HUES6 (cell line): ENCODE data around the gene TRPV6.

Experiments
- H3K27ac ChIP-seq: 2 replicates; pipeline ENCODE4 v1.7.0; 2013; ENCODE audit warnings: low read depth, mild to moderate bottlenecking, low read length, inconsistent platforms
- H3K27me3 ChIP-seq: 2 replicates; pipeline ENCODE4 v1.6.1; 2013; ENCODE audit warnings: low read length; ENCODE audit not compliant: control insufficient read depth, insufficient read depth
- H3K36me3 ChIP-seq: 2 replicates; pipeline ENCODE4 v1.6.1; 2013; ENCODE audit warnings: low read length; ENCODE audit not compliant: control insufficient read depth, insufficient read depth
- H3K4me1 ChIP-seq: 2 replicates; pipeline ENCODE4 v1.6.1; 2013; ENCODE audit warnings: low read length; ENCODE audit not compliant: control insufficient read depth, insufficient read depth
- H3K4me3 ChIP-seq: 2 replicates; pipeline ENCODE4 v1.5.1; 2013; ENCODE audit warnings: low read depth, low read length
- H3K9ac ChIP-seq: one replicate; pipeline ENCODE4 v1.6.1; 2013; ENCODE audit warnings: mild to moderate bottlenecking, low read length
- H3K9me3 ChIP-seq: 2 replicates; pipeline ENCODE4 v1.6.1; 2013; ENCODE audit warnings: low read depth, low read length; ENCODE audit not compliant: control insufficient read depth, insufficient read depth

The TRPV6 gene

DNA sequence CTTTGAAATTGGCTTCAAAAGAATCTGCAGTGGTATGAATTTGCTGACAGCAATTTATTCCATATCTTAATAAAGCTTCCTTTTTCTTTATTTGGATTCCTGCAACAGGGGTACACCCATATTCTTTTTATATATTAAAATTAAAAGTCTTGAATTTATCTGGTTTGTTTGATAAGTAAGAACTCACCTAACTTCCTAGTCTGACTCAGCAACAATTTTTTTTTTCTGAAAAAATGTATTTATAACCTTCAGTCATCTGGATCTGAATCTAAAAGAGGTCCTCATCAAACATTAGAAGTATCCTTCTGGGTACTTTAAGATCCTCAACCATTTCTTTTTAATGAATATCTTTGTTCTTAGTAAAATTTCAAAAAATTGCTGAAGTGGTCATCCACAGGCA is 26.1 kb downstream of the TRPV6 start:
- Histone ChIP-seq H3K9me3 (no peaks in the 10 kb centered on the region), H3K27ac (no peak overlapping the region), H3K36me3 (no peaks in the 10 kb centered on the region), H3K4me3 (no peak overlapping the region), H3K9ac (no peak overlapping the region), H3K4me1 (peaks cover 24% of the 10 kb centered on the region), H3K27me3 (peaks cover 44% of the 10 kb centered on the region)

- no peak overlapping the region for H3K9ac ChIP-seq
- no peak overlapping the region for H3K27ac ChIP-seq
- H3K27me3 ChIP-seq, result peaks cover 43% of the 10 kb centered on the region
- H3K4me3 ChIP-seq, result no peak overlapping the region
- peaks cover 19% of the 10 kb centered on the region for H3K4me1 ChIP-seq
- H3K9me3 ChIP-seq, result no peaks in the 10 kb centered on the region
- H3K36me3 ChIP-seq, result no peaks in the 10 kb centered on the region
Observed at GRCh38 chr7:142857625-142858024, 27.9 kb downstream of the TRPV6 start.

DNA sequence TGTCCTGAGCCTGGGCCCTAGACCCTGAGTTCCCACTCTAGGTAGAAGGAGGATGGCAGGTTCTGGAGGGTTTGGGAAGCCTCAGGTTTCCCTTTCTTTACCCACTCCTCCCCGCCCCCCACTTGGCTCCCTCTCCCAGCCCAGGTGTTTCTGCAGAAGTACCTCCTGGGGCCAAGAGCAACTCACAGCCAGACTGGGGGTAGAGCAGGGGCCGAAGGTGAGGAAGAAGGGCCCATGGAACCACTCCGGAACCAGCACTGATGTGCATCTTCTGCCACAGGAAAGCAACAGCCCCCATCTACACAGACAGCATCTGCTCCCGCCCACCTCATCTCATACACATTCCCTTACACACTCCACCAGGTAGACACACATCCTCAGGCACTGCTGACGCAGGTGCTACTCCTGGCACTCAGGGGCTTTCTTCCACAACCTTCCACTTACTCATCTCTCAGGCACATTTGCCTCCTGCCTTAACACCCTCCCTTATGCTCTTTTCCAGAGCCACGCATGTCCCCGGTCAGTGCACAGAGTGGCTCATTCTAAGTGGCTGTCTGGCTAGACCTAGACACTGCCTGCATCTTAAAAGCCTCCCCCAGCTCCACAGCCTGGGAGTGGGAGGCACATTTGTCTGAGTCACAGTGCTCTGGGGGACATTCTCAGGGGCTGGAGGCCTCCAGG is 28.8 kb downstream of the TRPV6 start:
- Histone ChIP-seq H3K4me3 (no peak overlapping the region), H3K36me3 (no peaks in the 10 kb centered on the region)

DNA sequence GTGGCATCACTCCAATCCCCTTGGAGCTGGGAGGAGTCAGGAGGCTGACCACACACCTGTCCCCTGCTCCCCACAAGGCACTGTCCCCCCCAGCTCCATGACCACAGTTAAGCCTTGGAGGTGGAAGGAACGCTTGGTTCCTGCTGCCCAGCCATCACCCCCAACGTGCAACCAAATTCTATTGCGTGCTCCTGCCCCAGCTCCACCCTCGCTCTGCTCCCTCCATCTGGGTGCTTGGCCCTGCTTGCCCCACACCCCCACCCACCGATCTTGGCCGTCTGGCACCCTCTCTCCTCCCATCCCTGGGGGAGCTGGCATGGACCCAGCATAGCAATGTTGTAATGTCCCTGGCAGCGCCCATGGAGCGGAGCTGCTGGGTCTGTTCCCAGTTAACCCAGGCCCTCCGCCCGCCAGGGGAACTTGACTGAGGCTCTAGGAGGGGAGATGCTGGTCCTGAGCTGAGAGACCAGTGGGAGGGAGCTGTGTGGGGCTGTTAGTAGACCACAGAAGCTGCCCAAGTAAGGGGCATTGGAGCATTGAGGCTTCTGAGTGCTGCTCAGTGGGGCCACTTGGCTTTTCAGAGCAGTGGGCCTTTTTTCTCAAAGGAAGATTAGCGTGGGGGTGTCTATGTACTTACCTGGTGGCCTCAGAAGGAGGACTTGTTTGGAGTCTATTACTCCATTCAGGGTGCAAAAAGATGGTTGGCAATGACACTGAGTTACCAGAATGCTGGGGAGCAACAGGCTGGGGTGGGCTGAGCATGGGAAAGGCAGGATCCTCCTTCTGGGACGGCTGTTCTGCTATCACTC is 29.6 kb downstream of the TRPV6 start:
- peaks cover 8% of the 10 kb centered on the region; the same call in 1 of the 2 replicates for H3K4me1 ChIP-seq
- H3K9ac ChIP-seq, result no peak overlapping the region
- H3K27me3 ChIP-seq, result peaks cover 43% of the 10 kb centered on the region
- no peaks in the 10 kb centered on the region for H3K36me3 ChIP-seq
- H3K27ac ChIP-seq, result no peak overlapping the region
- H3K9me3 ChIP-seq, result no peaks in the 10 kb centered on the region
- peak overlapping the region; percentile 98 for H3K4me3 ChIP-seq

More for the DNA sequence above, 28.8 kb downstream of the TRPV6 start:
- Histone ChIP-seq H3K27me3 (peaks cover 43% of the 10 kb centered on the region), H3K9me3 (no peaks in the 10 kb centered on the region), H3K9ac (no peak overlapping the region), H3K4me1 (peaks cover 10% of the 10 kb centered on the region; the same call in 1 of the 2 replicates), H3K27ac (no peak overlapping the region)

- no peak overlapping the region for H3K9ac ChIP-seq
Observed at GRCh38 chr7:142855114-142855743, 30.3 kb downstream of the TRPV6 start.

GRCh38 chr7:142854372-142855113 is 31.0 kb downstream of the TRPV6 start, which contains the start of gene EPHB6:
EPHB6 (plus strand) TSS chr7:142855076; CDS start chr7:142863228, 8,152 bp downstream.
- peaks cover 8% of the 10 kb centered on the region; the same call in 1 of the 2 replicates for H3K4me1 ChIP-seq
- no peak within 1 kb of the TSS for H3K27ac ChIP-seq
- no peaks in the 10 kb centered on the region for H3K9me3 ChIP-seq
- peak within 1 kb of the TSS; percentile 39 for H3K9ac ChIP-seq
- H3K4me3 ChIP-seq, result peak within 1 kb of the TSS; percentile 98
- H3K27me3 ChIP-seq, result peaks cover 41% of the 10 kb centered on the region
- H3K36me3 ChIP-seq, result no peaks in the 10 kb centered on the region

More at GRCh38 chr7:142855114-142855743, 30.3 kb downstream of the TRPV6 start:
- Histone ChIP-seq H3K27me3 (peaks cover 45% of the 10 kb centered on the region), H3K36me3 (no peaks in the 10 kb centered on the region), H3K4me3 (peak overlapping the region; percentile 98), H3K9me3 (no peaks in the 10 kb centered on the region), H3K4me1 (peaks cover 8% of the 10 kb centered on the region; the same call in 1 of the 2 replicates), H3K27ac (no peak overlapping the region)

DNA sequence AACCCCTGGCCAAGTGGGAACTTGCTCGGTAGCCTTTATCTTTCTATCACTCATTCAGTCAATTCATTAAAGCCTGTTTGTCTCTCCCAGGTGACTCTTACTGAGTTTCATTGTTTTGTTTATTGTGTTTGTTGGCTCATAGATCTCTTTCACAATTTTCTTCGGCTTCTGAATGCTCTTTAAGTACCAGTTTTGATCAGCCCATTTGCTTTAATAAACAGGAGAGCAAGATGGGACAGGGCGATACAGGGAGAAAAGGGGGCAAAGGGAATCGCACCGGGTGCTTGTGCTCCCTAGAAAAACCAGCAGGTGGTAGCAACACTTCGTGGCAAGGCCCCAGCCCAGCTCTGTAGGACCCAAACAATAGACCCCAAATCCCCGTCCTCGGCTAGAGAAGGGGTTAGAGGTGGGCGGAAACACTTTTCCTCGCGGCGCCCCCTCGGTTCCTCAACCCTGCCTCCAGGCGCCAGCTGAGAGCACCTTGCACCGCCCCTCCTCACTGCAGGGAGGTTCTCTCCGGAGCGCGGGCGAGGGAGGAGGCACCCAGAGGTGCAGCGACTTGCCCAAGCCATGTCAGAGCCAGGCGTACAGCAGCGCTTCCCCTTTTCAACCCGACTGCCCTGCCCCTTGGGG is 31.7 kb downstream of the TRPV6 start:
- Histone ChIP-seq H3K4me3 (peak overlapping the region; percentile 98), H3K27me3 (peaks cover 41% of the 10 kb centered on the region), H3K4me1 (peaks cover 8% of the 10 kb centered on the region; the same call in 1 of the 2 replicates), H3K9ac (peak overlapping the region; percentile 39), H3K27ac (no peak overlapping the region), H3K9me3 (no peaks in the 10 kb centered on the region), H3K36me3 (no peaks in the 10 kb centered on the region)

GRCh38 chr7:142851919-142852318 is 33.6 kb downstream of the TRPV6 start:
- Histone ChIP-seq H3K36me3 (no peaks in the 10 kb centered on the region), H3K4me3 (no peak overlapping the region), H3K9ac (no peak overlapping the region), H3K4me1 (peaks cover 8% of the 10 kb centered on the region; the same call in 1 of the 2 replicates), H3K27ac (no peak overlapping the region), H3K27me3 (peaks cover 33% of the 10 kb centered on the region), H3K9me3 (no peaks in the 10 kb centered on the region)

- Histone ChIP-seq H3K36me3 (no peaks in the 10 kb centered on the region), H3K9me3 (no peaks in the 10 kb centered on the region), H3K27me3 (peaks cover 26% of the 10 kb centered on the region), H3K4me1 (peaks cover 8% of the 10 kb centered on the region; the same call in 1 of the 2 replicates), H3K4me3 (no peak overlapping the region), H3K9ac (no peak overlapping the region), H3K27ac (no peak overlapping the region)
Observed at GRCh38 chr7:142851269-142851668, 34.3 kb downstream of the TRPV6 start.

DNA sequence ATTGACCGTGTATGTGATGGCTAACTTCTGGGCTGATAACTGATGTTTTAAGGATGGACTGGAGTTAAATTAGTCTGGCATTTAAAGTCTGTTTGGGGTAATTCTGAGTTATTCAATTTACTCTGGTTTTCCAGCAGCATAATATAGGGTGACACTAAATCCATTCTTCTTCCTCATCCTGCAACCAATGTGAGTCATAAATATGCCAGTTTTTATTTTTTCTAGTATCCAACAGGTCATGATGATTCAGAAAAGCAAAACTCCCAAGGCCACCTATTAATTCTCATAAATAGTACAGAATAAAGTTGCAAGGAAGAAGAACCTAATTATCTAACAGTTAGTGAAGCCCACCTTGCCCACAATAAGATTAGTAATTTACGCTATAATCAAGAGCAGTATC is 38.2 kb downstream of the TRPV6 start:
- H3K4me3 ChIP-seq, result no peak overlapping the region
- H3K27ac ChIP-seq, result no peak overlapping the region
- H3K27me3 ChIP-seq, result 0 out of 2 replicates have a peak, but pooled peaks cover 3% of the 10 kb centered on the region
- no peaks in the 10 kb centered on the region for H3K4me1 ChIP-seq
- no peaks in the 10 kb centered on the region for H3K9me3 ChIP-seq
- no peaks in the 10 kb centered on the region for H3K36me3 ChIP-seq
- H3K9ac ChIP-seq, result no peak overlapping the region
